NCI-H345 (cell line): ENCODE measurements around the gene FMN2.

ENCODE experiments used
- DNase-seq: peaks from one replicate; lab custom pipeline; 2025; lab: John Stamatoyannopoulos, UW

Gene FMN2

DNA sequence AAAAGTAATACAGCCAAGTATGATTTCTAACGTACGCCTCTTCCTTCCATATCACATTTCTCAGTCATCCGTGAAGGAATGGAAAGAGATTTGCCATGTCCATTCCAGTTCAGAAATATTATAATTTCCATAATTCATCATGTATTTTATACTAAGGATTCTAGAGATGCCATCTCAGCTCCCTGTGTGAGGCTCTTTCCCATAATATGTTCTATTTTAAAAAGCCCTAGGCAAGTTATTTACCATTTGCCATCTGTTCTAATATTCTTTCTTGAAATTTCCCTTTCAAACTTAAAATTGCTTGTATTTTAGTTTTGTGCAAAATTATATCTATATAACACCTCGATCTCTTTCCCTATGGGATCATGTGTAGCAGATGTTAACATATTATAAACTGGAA lies 106.7 kb downstream of the FMN2 start:
- DNase-seq, result no peak

DNA sequence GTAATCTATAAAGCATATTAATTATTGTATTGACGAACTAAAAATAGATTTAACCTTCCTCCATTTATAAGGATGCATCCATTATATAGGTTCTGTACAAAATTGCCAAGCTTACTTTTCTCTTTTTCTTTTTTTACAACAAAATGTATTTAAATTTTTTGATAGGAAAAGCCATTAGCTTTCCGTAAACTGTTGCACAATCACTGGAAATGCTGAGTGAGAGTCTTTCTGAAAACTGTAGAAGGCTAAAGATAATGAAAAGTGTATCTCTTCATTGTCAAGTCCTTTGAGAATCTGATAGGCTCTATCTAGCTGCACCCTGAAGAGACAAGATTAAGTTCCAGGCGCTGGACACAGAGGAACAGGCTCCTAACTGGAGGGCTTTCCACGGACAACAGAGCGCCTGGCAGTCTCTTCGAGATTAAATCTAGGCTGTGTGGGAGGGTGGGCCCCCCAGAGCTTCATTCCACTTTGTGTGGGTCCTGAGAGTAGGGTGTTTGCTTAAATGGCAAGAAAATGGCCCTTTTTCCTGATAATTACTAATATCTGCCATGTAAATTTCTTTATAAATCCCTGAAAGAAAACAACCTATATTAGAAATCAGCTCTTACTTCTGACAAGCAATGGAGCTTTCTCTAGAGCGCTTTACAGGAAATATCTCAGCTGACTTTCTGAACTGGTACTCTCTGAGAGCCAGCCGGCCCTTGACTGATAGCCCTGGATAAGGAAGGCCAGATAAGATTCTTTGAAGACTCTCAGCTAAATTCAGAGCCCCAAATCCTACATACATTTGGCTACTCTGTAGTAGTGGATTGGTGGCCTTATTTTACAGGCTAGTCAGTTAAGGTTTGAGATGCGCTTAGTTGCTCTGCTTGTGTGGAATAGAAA lies 108.3 kb downstream of the FMN2 start:
- no peak for DNase-seq

DNA sequence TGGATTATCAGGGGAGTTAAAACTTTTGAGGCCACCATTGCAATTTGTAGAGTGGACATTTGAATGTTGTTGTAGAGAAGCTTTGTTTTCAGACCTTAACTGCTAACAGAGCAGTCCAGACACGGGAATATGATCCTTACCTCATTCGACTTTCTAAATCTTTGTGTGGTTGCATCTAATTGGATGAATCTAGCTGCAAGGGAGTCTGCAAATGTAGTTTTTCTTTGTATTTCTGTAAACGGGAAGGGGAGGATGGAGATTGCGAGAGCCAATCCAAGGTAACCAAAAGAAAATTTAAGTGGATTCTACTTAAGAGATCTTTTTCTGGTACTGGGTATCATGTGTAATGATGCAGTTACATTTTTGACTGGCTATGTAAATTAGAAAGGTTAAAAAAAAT lies 110.2 kb downstream of the FMN2 start:
- DNase-seq, result no peak

DNA sequence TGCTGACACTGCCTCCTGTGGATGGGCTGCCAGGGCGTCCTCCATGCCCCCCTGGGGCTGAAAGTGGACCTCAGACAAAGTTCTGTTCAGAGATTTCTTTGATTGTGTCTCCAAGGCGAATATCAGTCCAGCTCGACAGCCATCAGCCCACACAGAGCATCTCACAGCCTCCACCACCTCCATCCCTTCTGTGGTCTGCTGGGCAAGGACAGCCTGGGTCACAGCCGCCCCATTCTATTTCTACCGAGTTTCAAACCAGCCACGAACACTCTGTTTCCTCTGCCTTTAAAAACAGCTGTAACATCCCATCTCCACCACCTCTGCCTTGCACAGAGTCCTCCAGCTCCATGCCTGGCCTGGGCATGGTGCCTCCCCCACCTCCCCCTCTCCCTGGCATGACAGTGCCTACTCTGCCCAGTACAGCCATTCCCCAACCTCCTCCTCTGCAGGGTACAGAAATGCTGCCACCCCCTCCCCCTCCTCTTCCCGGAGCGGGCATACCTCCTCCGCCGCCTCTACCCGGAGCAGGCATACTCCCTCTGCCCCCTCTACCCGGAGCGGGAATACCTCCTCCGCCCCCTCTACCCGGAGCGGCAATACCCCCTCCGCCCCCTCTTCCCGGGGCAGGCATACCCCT lies 115.5 kb downstream of the FMN2 start:
- no peak for DNase-seq

DNA sequence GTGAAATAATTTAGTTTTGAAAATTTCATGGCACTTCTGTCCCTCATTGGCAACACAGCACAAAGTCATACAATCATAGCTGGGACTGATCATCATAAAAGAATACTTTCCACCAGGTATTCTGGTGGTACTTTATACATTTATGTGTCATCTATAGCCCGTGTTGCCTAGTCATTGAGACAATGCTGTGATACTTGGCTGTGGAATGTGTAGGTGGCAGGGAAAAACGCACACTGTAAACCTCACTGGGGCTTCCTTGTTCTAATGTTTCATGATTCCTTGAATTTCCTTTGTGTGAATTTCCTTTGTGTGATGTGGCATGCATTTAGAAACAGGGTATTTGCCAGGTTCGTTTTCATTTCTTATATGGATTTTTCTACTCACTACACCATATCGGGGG lies 118.3 kb downstream of the FMN2 start:
- no peak for DNase-seq

DNA sequence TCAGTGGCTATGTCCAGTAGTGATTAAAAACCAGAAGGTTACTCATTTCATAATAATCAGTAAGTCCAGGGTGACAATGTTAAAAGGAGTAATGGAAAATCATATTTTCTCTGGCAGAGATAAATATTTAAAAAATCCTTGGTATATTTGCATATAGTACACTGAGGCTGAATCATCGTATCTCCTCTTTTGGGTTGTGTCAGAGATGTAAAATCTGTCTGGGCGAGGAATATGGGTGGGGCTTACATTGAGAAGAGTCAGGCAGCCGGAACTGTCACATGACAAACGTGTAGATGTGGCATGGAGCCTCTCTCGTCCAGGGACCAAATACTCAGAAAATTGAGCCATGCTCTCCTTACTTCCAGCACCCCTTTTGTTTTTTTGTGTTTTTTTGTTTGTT lies 120.9 kb downstream of the FMN2 start:
- DNase-seq, result no peak

DNA sequence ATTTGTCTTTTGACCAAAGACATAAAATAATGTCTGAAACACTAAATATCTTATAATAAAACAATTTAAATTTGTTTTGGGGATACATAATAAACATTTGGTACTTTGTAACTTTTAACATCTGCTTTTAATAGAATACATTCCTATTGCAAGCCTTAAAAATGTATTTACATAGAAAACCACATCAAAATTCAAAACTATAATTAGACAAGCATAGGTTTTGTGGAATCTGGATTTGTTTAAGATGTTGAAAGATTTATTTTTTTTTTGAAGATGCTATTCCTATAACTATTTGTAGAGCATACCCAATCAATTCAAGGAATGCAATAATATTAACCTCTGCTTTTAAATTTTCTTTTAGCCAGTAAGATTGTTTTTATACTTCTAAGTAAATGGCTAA lies 125.7 kb downstream of the FMN2 start:
- no peak for DNase-seq

DNA sequence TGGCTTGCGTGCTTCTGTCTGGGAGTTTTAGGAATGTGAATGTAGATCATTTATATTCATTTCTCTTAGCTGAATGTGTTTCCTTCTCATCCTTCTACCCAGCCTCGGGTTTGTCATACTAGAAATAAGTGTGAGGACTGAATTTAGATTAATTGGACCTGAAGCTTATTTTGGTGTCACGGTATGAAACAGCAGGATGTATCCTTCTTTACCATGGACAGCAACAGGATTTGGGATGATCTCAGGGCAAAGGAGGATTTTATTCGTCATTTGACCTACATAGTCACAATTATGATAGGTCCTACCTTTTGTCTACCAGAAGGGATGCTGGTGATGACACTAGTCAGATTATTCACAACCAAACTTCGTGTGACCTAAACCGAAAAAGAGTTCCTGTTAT lies 127.4 kb downstream of the FMN2 start:
- DNase-seq, result no peak

DNA sequence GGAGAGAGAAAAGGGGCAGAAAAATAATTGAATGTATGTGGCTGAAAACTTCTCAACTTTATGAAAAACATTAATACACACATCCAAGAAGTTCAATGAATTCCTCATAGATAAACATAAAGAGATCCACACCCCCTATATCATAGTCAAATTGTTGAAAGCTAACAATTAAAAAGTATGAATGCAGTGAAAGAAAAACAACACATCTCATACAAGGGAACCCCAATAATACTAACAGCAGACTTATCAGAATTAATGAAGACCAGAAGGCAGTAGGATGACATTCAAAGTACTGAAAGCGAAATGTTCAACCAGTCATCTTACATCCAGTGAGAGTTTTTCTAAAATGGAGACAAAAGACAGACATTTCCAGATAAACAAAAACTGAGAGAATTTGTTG lies 134.4 kb downstream of the FMN2 start:
- DNase-seq, result no peak

DNA sequence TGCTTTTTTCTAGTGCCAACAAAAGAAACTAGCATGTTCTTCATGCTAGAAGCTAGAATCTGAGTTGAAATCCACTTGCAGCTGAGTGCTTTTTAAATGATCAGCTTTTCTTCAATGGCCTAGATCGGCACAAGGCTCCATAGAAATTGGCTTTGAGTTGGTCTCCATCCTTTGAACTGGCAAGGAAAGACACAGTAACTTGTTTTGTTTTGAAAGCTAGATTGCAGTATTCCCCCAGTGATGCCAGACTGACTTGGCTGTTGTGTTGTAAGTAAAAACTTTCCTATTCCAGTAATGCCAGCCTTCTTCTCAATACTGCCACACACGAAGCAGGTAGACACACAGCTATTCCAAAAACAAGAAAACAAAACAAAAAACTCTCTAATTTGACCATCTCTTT lies 139.1 kb downstream of the FMN2 start:
- no peak for DNase-seq

DNA sequence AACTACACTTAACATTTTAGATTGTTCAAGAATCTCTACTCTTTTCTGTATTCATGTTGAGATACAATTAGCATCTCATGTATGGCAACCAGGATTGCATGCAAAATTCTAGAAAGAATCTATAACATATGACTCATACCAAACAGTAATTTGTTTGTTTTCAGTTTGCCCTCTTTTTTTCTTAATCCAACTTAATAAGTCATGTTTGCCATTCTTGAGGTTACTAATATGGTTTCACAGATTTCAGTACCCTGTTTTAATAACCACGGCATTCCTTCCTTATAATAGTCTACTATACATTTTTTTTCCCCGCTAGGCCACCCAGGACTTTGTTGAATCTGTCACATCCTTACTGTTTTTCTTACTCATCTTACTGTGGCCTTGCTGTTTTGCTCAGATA lies 140.8 kb downstream of the FMN2 start:
- DNase-seq, result no peak

DNA sequence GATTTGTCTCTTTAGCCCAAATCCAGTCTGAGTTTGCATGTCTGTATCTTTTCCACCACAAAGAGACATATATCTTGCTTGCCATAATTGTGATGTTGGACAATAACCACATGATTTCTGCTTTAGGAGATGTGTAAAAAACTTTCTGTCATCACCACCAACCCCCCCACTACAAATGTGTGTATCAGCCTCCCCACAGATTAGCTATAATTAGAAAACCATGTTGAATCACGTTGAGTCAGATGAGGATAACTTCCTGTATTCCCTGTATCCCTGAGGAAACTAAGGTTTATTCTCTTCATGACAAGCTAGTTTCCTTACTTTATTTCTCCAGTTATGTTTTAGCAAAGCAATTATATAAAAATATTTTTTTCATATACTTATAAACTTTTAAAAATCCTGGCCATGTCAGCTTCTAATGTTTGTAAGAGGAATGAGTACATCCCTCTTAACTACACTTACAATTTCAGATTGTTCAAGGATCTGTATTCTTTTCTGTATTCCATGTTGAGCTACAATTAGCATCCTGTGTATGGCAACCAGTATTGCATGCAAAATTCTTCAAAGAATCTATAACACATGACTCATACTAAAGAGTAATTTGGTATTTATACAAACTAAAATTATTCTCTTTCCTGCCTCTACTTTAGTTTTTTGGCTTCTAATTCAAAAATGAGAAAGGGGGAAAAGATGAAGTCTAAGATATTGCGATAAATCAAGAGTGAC lies 143.0 kb downstream of the FMN2 start:
- DNase-seq, result no peak

DNA sequence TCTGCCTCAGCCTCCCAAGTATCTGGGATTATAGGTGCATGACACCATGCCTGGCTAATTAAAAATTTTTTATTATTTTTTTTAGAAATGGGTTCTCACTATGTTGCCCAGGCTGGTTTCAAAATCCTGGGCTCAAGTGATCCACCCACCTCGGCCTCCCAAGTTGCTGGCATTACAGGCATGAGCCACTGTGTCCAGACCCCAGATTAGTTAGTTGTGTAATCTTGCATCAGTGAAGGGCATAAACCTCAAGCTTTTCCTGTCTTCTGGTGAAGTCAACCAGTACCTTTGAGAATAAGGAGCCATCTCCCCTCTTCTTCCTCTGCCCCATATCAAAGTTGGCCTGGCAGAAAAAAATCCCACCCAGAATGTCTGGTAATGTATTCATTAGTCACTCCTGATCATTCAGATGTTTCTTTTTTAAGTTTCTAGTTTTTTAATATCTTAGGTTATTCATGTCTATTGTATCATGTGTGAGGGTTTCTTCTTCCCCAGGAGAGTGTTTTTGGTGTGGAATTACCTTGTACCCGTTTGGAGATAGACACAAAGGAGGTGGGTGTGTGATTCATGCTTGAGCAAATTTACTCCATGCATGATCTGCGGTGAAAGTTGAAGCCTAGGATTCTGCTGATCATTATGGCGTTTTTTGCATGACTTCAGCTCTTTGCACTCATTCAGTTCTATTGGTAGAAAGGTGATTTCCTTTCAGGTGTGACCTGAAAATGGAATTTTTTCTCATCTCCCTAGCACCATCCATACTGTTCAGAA lies 144.0 kb downstream of the FMN2 start:
- peak; percentile 25 for DNase-seq

DNA sequence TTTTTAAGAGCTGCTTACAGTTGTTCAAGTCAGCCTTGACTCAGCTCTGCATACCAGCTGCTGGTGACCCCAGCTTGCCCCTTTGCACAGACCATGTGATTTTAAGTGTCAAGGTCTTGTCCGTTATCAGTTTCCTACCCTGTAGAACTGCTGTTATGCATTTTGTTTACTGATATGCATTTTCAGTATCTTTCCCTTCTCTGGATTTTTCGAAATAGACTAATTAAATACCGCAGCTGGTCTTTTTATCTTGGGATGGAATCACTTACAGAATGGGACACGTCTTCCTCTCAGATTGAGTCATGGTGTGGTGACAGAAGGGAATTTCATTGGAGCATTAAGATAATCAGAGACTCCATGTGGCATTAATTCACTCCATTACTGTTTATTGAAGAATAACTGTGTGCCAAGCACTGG lies 145.6 kb downstream of the FMN2 start:
- DNase-seq, result no peak

DNA sequence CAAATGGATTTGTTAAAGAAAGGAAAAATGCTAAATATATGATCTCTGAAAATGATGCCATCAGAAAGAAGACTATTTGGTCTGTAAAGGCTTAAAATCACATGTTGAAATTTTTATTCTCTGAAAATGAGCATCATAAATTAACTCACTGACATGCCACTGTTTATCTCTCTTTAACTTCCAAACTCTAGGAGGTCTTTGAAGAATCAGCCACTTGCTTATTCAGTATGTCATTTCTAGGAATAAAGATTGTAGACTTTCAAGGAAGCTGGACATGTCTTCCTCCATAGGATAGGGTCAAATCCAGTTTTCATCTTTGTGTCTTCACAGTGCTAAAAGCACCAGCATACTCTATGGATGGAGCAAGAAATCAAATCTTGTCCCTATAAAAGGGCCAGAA lies 147.6 kb downstream of the FMN2 start:
- no peak for DNase-seq

DNA sequence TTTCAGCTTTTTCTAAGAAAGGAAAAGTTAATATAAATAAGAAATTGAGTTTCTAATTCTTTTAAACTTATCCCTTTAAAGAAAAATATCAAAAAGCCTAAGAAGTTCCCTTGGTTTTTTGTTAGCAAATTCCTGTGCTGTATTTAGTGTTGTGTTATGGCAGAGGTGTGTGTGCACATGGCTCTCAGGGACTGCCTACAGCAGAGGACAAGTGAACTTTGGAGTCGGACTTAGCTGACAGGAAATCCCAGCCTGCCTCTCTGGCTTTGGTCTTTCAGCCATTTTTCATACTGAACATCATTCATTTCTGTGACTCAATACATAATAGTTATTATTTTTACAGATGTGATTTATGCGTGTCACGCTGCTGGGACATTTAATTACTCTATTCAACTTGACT lies 149.6 kb downstream of the FMN2 start:
- no peak for DNase-seq

DNA sequence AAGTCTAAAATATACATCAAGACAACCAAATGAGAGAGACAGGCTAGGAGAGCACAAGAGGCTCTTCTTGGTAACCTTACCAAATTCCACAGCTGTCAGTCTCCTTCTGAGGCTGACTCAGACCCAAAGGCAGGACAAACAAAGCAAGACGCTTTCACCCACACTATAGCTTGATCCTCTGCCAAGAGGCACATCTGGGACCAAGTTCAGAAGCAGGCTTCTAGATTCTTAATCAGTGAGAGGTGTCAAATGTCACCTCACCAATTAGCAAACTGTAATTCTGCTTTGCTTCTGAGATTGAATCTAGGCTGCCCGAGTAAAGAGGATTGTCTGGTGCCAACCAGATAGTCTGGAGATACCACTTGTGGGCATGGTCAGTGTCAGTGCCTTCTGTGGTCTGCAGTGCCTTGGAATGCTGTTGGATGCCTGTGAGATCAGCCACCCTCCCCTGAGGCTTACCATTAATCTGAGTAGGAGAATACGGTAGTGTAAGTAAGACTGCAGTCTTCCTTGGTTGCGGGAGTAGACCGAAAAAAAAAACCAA lies 151.0 kb downstream of the FMN2 start:
- no peak for DNase-seq

DNA sequence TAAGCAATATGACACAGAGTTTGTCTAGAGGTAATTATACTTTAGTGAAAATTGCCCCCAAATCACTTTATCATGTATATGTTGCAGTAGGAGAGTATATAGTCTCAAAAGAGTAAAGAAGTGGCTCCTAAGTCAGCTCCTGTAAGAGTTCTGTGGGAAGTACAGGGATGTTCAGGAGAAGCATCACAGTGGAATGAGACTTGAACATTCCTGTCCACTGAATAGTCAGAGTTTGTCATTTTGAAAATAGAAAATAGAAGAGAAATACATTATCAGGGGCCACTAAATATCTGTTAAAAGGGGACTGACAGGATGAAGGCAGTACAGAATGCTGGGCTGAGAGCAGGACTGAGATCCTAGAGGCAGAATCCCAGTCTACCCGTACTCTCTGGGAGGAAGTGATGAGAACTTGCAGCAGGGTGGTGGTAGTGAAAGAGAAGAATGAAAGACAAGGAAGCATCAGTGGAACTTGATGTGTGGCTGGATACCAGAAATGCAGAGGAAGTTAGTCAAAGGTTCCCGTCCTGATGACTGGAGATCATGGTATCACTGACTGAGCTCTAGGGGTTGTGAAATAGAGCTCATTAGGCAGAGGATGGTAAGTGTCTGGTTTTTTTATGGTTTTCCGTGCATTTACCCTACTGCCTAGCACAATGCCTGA lies 153.4 kb downstream of the FMN2 start:
- no peak for DNase-seq

DNA sequence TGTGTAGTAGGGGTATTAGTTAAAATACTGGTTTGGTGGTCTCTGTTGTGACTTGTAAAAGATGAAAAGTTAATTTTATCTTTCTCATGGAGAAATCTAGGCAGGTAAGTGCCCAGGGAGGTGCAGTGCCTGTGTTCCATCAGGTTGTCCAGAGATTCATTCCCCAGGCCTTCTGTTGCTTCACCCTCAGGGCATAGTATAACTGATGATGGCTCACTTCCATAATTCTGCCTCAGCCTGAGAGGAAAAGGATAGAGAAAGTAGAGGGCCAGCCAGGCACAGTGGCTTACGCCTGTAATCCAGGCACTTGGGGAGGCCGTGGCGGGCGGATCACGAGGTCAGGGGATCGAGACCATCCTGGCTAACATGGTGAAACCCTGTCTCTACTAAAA lies 153.9 kb downstream of the FMN2 start:
- no peak for DNase-seq

DNA sequence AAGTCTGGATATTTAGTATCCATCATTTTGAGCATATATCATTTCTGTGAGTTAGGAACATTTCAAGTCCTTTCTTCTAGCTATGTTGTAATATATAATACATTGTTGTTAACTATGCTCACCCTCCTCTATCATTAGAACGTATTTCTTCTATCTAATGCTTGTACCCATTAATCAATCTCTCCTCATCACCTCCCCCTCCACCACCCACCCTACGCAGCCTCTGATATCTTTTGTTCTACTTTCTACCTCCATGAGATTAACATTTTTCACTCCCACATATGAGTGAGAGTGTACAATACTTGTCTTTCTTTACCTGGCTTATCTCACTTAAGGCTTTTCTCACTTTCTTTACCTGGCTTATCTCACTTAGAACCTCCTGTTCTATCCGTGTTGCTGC lies 156.2 kb downstream of the FMN2 start:
- DNase-seq, result no peak

DNA sequence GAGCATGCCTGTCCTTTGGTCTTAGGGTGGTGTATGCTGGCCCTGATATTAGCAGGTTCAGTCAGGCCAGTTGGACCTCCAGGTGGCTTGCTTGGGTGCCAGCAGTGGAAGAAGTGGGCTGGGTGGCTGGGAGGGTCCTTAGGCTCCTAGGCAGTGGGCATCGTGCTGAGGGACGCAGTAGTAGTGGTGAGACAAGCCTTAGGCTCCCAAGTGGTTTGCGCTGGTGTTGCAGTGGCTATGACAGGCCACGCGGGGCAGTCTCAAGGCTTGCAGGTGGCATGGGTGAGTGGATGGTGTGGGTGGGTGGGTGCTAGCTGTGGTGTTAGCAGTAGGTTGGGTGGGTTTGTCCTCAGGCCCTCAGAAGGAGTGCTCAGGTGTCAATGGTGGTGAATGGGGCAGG lies 162.3 kb downstream of the FMN2 start:
- no peak for DNase-seq
